Esophagus squamous epithelium (tissue), 5 donors: ENCODE measurements around the gene AURKA. TPM values are rescaled to one million over a fixed set of nuclear protein-coding genes. Genes with fewer than 3 reads are reported as not detected.
"Not testable (repeated sequence)": the region's sequence is repeated elsewhere in the genome, so short reads cannot be mapped to it uniquely, and the experiment has no call there.

Experiments used
- DNase-seq: peaks from one replicate; lab custom pipeline; 2025; lab: John Stamatoyannopoulos, UW
- H3K27ac ChIP-seq, 4 donors: fragments of 200-600 bp; sonication (generic); one replicate each; pipeline ENCODE4 v1.5.1; 2016 to 2019; ENCODE audit warnings: mild to moderate bottlenecking in 1 of 4
- H3K27me3 ChIP-seq, 4 donors: fragments of 200-600 bp; sonication (generic); 1 replicate in 3 of 4; 2 replicates in 1 of 4; pipeline versions ENCODE4 v1.5.1 to v1.6.0; 2017 to 2021; ENCODE audit warnings: antibody characterized with exemption in 1 of 4
- H3K36me3 ChIP-seq, 3 donors: fragments of 200-600 bp; sonication (generic); one replicate each; pipeline ENCODE4 v1.5.1; 2016 to 2019
- H3K4me1 ChIP-seq, 3 donors: fragments of 200-600 bp; sonication (generic); one replicate each; pipeline ENCODE4 v1.5.1; 2017 to 2019
- H3K4me3 ChIP-seq, 4 donors: fragments of 200-600 bp; sonication (generic); 1 replicate in 3 of 4; 2 replicates in 1 of 4; pipeline ENCODE4 v1.5.1; 2016 to 2019; ENCODE audit warnings: mild to moderate bottlenecking in 2 of 4, moderate library complexity in 1 of 4
- H3K9me3 ChIP-seq, 3 donors: fragments of 200-600 bp; sonication (generic); one replicate each; pipeline ENCODE4 v1.5.1; 2016 to 2019
- POLR2A ChIP-seq, 4 donors: fragments of 450-650 bp; IDR thresholded peaks; one replicate each; pipeline ENCODE4 v1.6.1; 2017; ENCODE audit warnings: antibody characterized with exemption in 4 of 4, mild to moderate bottlenecking in 4 of 4, moderate library complexity in 3 of 4
- WGBS, 2 donors: methylation state at CpG; one replicate each; pipeline ENCODE4 v1.1.5; 2018; 5-methylcytosine and 5-hydroxymethylcytosine counted together
- intact Hi-C: fragments of 100-400 bp; cut with DNase I; formaldehyde crosslinking; loops from one replicate; pipeline ENCODE4 v1.15.0; 2022
- total RNA-seq, 4 donors: library from RNA; depleted of rRNA; stranded (reverse); fragments of >200 nt; gene quantifications; one replicate each; pipeline ENCODE4 v1.1.0, GENCODE V29; 2016
- TF ChIP-seq, protein P1 (sequence below), 6 experiments: fragments of 450-650 bp in 4 of 6; fragments of 200-600 bp in 2 of 6; sonication (generic) in 2 of 6; IDR thresholded peaks; one replicate each; pipeline ENCODE4 v1.5.1; 2016 to 2019; ENCODE audit warnings: antibody characterized with exemption in 6 of 6, mild to moderate bottlenecking in 4 of 6, moderate library complexity in 4 of 6
- donor health status: DM: yes; HTN: yes; CAD: no.

Gene AURKA
- total RNA-seq, 4 donors from 2014 or later, result 2.9 to 25.8 (median 12.3) TPM

DNA sequence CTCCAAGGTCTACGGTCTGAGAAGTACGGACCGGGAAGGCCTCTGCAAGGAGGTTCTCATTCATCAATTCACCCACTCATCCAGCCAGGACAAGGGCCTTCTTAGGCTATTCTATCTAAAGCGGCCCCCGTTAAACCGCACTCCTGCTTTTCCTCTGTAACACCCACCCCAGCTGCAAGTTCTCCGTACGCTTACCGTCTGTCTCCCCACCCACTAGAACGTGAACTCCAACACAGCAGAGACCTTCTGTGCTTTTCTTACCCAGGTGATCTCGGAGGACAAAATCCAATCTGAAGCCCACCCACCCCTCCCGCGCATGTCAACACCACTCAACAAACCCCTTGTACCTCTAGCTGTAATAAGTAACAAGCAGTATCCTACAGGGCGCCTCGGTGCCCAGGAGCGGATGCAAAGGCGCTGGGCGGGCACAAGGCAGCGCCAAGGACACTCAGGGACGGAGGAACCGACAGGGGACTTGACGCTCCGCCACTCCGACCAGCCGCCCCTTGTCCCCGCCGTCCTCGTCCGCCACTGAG, 351 bp downstream of the AURKA start:
- Histone ChIP-seq H3K27me3 (no peaks in the 10 kb centered on the region), H3K27ac (peak overlapping the region; percentile 83 to 96 (median 90)), H3K4me1 (peaks cover 19 to 38% (median 22%) of the 10 kb centered on the region in 3 donors), H3K4me3 (peak overlapping the region; percentile 71 to 92 (median 82)), H3K36me3 (peaks cover 0 to 29% (median 0%) of the 10 kb centered on the region in 3 donors), H3K9me3 (no peaks in the 10 kb centered on the region)
- DNase-seq, result no peak
- no peak for TF ChIP-seq POLR2A (IDR thresholded peaks at IDR 0.05)
- TF ChIP-seq, protein P1, sequence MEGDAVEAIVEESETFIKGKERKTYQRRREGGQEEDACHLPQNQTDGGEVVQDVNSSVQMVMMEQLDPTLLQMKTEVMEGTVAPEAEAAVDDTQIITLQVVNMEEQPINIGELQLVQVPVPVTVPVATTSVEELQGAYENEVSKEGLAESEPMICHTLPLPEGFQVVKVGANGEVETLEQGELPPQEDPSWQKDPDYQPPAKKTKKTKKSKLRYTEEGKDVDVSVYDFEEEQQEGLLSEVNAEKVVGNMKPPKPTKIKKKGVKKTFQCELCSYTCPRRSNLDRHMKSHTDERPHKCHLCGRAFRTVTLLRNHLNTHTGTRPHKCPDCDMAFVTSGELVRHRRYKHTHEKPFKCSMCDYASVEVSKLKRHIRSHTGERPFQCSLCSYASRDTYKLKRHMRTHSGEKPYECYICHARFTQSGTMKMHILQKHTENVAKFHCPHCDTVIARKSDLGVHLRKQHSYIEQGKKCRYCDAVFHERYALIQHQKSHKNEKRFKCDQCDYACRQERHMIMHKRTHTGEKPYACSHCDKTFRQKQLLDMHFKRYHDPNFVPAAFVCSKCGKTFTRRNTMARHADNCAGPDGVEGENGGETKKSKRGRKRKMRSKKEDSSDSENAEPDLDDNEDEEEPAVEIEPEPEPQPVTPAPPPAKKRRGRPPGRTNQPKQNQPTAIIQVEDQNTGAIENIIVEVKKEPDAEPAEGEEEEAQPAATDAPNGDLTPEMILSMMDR (IDR thresholded peaks at IDR 0.05), result no peak
- intact Hi-C loops, result loop anchor here (10.0 kb wide), 1 partner anchor 73 kb away; the partner anchor contains the start of gene RTF2
- WGBS, 2 donors, result 0% methylated on average over 26 to 29 of the region's 29 CpGs

DNA sequence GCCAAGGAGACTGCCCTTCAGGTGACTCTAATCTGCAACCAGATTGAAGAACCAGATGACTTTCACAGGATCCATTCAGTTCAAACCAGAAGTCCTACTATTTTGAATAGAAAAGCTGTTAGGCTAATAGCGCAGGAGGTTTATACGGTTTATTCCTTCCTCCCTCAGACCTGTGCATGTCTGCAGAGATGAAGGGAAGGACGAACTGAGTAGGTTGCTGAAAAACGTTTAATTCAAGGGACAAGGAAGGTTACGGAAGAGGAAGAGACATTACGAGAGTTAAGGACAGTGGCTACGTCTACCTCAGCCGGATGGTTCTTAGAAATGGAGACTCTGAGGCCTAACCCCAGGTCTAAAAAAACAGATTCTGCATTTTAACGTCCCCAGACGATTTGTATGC, 978 bp downstream of the AURKA start:
- peak overlapping the region; percentile 71 to 92 (median 82) for H3K4me3 ChIP-seq
- intact Hi-C loops, result loop anchor here (10.0 kb wide), 1 partner anchor 74 kb away; the partner anchor contains the start of gene RTF2
- H3K36me3 ChIP-seq, result peaks cover 0 to 29% (median 0%) of the 10 kb centered on the region in 3 donors
- DNase-seq, result no peak
- WGBS, 2 donors, result 25 to 27% methylated on average over 10 of the region's 10 CpGs
- peaks cover 19 to 38% (median 22%) of the 10 kb centered on the region in 3 donors for H3K4me1 ChIP-seq
- no peaks in the 10 kb centered on the region for H3K9me3 ChIP-seq
- TF ChIP-seq, protein P1 (IDR thresholded peaks at IDR 0.05), result no peak
- TF ChIP-seq POLR2A (IDR thresholded peaks at IDR 0.05), result no peak
- H3K27me3 ChIP-seq, result no peaks in the 10 kb centered on the region
- peak overlapping the region in 2 of 4 donors; percentile 83 to 88 for H3K27ac ChIP-seq

DNA sequence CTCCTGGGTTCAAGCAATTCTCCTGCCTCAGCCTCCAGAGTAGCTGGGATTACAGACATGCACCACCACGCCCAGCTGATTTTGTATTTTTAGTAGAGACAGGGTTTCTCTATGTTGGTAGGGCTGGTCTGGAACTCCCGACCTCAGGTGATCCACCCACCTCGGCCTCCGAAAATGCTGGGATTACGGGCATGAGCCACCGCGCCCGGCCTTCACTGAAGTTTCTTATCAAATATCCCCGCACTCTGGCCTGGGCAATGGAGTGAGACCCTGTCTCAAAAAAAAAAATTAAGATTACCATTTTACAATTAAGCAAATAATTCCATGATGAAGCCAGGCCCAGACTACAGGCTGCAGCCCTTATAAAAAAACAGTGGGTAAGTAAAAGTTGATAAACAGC, 1.6 kb downstream of the AURKA start:
- 94 to 98% methylated on average over 9 of the region's 9 CpGs for WGBS, 2 donors
- H3K4me3 ChIP-seq, DNase-seq, H3K27me3 ChIP-seq, H3K27ac ChIP-seq, H3K9me3 ChIP-seq: not testable (repeated sequence)
- H3K36me3 ChIP-seq, result peaks cover 0 to 27% (median 0%) of the 10 kb centered on the region in 3 donors
- peaks cover 19 to 38% (median 22%) of the 10 kb centered on the region in 3 donors for H3K4me1 ChIP-seq
- intact Hi-C loops, result loop anchor here (10.0 kb wide), 1 partner anchor 74 kb away; the partner anchor contains the start of gene RTF2

DNA sequence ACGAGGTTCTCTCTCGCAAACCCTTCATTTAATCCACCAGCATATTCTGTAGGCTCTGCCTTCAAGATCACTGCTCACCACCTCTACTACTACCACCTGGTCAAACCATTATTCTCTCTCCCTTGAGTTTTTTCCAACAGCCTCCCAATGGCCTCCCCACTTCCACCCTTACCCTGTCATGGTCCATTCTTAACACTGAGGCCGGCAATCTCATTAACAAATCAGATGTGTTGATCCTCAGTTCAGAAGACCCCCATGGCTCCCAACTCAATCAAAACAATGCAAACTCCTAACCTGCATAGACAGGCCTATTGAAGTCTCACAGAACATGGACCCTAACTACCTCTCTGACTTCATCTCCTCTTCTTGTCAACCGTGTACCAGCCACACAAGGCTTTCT, 2.2 kb downstream of the AURKA start:
- peaks cover 19 to 33% (median 22%) of the 10 kb centered on the region in 3 donors for H3K4me1 ChIP-seq
- DNase-seq, result no peak
- H3K27me3 ChIP-seq, result no peaks in the 10 kb centered on the region
- H3K9me3 ChIP-seq, result no peaks in the 10 kb centered on the region
- WGBS, 2 donors, result 95 to 98% methylated on average over 4 of the region's 4 CpGs
- intact Hi-C loops, result loop anchor here (10.0 kb wide), 1 partner anchor 75 kb away; the partner anchor contains the start of gene RTF2
- no peak overlapping the region for H3K4me3 ChIP-seq
- no peak overlapping the region for H3K27ac ChIP-seq
- TF ChIP-seq, protein P1 (IDR thresholded peaks at IDR 0.05), result no peak
- no peak for TF ChIP-seq POLR2A (IDR thresholded peaks at IDR 0.05)
- peaks cover 0 to 25% (median 0%) of the 10 kb centered on the region in 3 donors for H3K36me3 ChIP-seq

DNA sequence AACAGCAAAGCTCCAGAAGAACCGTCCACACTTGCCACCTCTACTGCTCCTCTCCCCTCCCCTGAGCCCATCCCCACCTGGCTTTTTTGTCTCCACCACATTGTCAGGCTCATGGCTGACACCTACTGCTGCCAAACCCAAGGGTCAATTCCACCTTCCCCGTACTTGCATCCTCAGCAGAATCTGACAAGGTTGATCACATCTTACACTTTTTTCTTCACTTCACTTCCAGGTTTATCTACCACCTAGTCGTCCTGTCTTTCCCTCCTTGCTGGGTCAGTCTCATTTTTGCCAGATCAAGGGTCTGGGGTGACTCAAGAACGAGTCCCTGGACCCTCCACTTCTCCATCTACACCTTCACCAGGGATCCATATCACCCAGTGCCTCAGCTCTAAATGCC, 3.1 kb downstream of the AURKA start:
- peaks cover 0 to 31% (median 0%) of the 10 kb centered on the region in 3 donors for H3K36me3 ChIP-seq
- H3K9me3 ChIP-seq, result no peaks in the 10 kb centered on the region
- intact Hi-C loops, result no loop called here
- H3K27me3 ChIP-seq, result no peaks in the 10 kb centered on the region
- TF ChIP-seq POLR2A (IDR thresholded peaks at IDR 0.05), result no peak
- TF ChIP-seq, protein P1 (IDR thresholded peaks at IDR 0.05), result no peak
- no peak overlapping the region for H3K4me3 ChIP-seq
- H3K27ac ChIP-seq, result no peak overlapping the region
- DNase-seq, result no peak
- WGBS, 2 donors, result 81 to 89% methylated on average over 4 of the region's 4 CpGs
- peaks cover 13 to 24% (median 17%) of the 10 kb centered on the region in 3 donors for H3K4me1 ChIP-seq
